NCI-H2196 treated with DMSO at 0.1 percent for 48 hours (cell line): ENCODE measurements around the gene PAPPA.

Source experiments
- DNase-seq: peaks from one replicate; lab custom pipeline; 2025; ENCODE audit not compliant: unreplicated experiment; lab: John Stamatoyannopoulos, UW

The PAPPA gene

GRCh38 chr9:116270546-116270945 is 117.0 kb downstream of the PAPPA start:
- DNase-seq = no peak

- DNase-seq = no peak
These were observed 117.7 kb downstream of the PAPPA start for GRCh38 chr9:116271340-116271739.

GRCh38 chr9:116271991-116272390 is 118.4 kb downstream of the PAPPA start:
- no peak for DNase-seq

- no peak for DNase-seq
These were observed 120.7 kb downstream of the PAPPA start for GRCh38 chr9:116274293-116274692.

- no peak for DNase-seq
These were observed 122.0 kb downstream of the PAPPA start for GRCh38 chr9:116275418-116276195.

GRCh38 chr9:116276196-116276493 is 122.6 kb downstream of the PAPPA start:
- DNase-seq = no peak

GRCh38 chr9:116276651-116277121 is 123.1 kb downstream of the PAPPA start:
- no peak for DNase-seq

- DNase-seq = no peak
These were observed 124.7 kb downstream of the PAPPA start for GRCh38 chr9:116278326-116278725.

GRCh38 chr9:116279230-116279629 is 125.6 kb downstream of the PAPPA start:
- DNase-seq = no peak

GRCh38 chr9:116280529-116280928 is 126.9 kb downstream of the PAPPA start:
- no peak for DNase-seq

- DNase-seq = no peak
These were observed 129.0 kb downstream of the PAPPA start for GRCh38 chr9:116282597-116282996.

- DNase-seq = no peak
These were observed 130.9 kb downstream of the PAPPA start for GRCh38 chr9:116284518-116284917.

GRCh38 chr9:116285320-116285719 is 131.7 kb downstream of the PAPPA start:
- no peak for DNase-seq

GRCh38 chr9:116286297-116286696 is 132.7 kb downstream of the PAPPA start:
- DNase-seq = no peak

- no peak for DNase-seq
These were observed 134.1 kb downstream of the PAPPA start for GRCh38 chr9:116287721-116288120.

GRCh38 chr9:116288658-116289057 is 135.1 kb downstream of the PAPPA start:
- no peak for DNase-seq

- DNase-seq = no peak
These were observed 143.8 kb downstream of the PAPPA start for GRCh38 chr9:116297346-116297745.

GRCh38 chr9:116298249-116298648 is 144.7 kb downstream of the PAPPA start:
- DNase-seq = no peak

- DNase-seq = no peak
These were observed 145.3 kb downstream of the PAPPA start for GRCh38 chr9:116298878-116299391.

- DNase-seq = no peak
These were observed 146.8 kb downstream of the PAPPA start for GRCh38 chr9:116300360-116300870.

- DNase-seq = no peak
These were observed 149.7 kb downstream of the PAPPA start for GRCh38 chr9:116303270-116303669.

- no peak for DNase-seq
These were observed 150.4 kb downstream of the PAPPA start for GRCh38 chr9:116303886-116304538.
